Kidney epithelial cell (primary cell): Measurements from ENCODE around the gene EXOC3L2. TPM values are rescaled to one million over a fixed set of nuclear protein-coding genes. Genes with fewer than 3 reads are reported as not detected.

Source experiments
- DNase-seq: peaks from one replicate; pipeline ENCODE4 v3.0.0-alpha.2; 2010; ENCODE audit warnings: low read depth
- H3K27me3 ChIP-seq: 2 replicates; pipeline ENCODE4 v1.6.0; 2011; ENCODE audit warnings: low read length; ENCODE audit not compliant: control insufficient read depth, insufficient read depth
- H3K36me3 ChIP-seq: 2 replicates; pipeline ENCODE4 v1.5.1; 2011; ENCODE audit warnings: low read length; ENCODE audit not compliant: control insufficient read depth, insufficient read depth
- H3K4me3 ChIP-seq: 2 replicates; pipeline ENCODE4 v1.5.1; 2011; ENCODE audit warnings: low read depth, mild to moderate bottlenecking, control low read depth, low read length
- total RNA-seq: library from RNA; depleted of rRNA; stranded (reverse); fragments of >200 nt; gene quantifications from 2 replicates; pipeline ENCODE4 v1.2.3, GENCODE V29; 2015
- TF ChIP-seq, protein P1 (sequence below): IDR thresholded peaks from 2 replicates; pipeline ENCODE4 v1.5.1; 2011; ENCODE audit warnings: mild to moderate bottlenecking, moderate library complexity, low read length, control low read depth, inconsistent platforms; ENCODE audit not compliant: insufficient read depth, poor library complexity, severe bottlenecking

The EXOC3L2 gene
- total RNA-seq = 0.27 TPM in 1 of 2 replicates, not detected in the other

DNA sequence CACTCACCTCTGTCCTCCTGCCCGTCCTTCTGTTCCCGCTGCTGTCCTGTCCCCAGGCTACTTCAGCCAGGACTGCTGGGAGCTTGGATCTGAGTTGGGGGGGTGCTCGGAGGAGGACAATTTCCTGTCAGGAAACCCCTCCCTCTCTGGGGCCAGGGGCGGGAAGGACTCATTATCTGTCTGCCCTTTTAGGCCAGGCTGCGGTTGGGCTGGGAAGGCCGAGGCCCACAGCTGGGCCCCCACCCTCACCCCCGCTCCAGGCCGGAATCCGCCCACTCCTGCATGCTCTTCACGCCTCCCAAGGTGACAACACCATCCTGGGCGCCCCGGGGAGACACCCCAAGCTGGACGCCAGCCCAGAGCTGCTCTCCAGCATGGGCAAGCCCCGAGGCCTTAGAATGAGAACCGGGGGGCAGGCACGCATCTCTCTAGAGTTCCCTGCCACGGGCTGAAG, at the start of gene EXOC3L2:
EXOC3L2 (minus strand) TSS at position 74 of the 454 bp plus-strand sequence. CDS start 6,362 bp downstream, outside the sequence.
- peaks cover 4% of the 10 kb centered on the region for H3K27me3 ChIP-seq
- DNase-seq = no peak
- TF ChIP-seq, protein P1, sequence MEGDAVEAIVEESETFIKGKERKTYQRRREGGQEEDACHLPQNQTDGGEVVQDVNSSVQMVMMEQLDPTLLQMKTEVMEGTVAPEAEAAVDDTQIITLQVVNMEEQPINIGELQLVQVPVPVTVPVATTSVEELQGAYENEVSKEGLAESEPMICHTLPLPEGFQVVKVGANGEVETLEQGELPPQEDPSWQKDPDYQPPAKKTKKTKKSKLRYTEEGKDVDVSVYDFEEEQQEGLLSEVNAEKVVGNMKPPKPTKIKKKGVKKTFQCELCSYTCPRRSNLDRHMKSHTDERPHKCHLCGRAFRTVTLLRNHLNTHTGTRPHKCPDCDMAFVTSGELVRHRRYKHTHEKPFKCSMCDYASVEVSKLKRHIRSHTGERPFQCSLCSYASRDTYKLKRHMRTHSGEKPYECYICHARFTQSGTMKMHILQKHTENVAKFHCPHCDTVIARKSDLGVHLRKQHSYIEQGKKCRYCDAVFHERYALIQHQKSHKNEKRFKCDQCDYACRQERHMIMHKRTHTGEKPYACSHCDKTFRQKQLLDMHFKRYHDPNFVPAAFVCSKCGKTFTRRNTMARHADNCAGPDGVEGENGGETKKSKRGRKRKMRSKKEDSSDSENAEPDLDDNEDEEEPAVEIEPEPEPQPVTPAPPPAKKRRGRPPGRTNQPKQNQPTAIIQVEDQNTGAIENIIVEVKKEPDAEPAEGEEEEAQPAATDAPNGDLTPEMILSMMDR = no peak
- no peaks in the 10 kb centered on the region for H3K36me3 ChIP-seq
- H3K4me3 ChIP-seq = no peak within 1 kb of the TSS

DNA sequence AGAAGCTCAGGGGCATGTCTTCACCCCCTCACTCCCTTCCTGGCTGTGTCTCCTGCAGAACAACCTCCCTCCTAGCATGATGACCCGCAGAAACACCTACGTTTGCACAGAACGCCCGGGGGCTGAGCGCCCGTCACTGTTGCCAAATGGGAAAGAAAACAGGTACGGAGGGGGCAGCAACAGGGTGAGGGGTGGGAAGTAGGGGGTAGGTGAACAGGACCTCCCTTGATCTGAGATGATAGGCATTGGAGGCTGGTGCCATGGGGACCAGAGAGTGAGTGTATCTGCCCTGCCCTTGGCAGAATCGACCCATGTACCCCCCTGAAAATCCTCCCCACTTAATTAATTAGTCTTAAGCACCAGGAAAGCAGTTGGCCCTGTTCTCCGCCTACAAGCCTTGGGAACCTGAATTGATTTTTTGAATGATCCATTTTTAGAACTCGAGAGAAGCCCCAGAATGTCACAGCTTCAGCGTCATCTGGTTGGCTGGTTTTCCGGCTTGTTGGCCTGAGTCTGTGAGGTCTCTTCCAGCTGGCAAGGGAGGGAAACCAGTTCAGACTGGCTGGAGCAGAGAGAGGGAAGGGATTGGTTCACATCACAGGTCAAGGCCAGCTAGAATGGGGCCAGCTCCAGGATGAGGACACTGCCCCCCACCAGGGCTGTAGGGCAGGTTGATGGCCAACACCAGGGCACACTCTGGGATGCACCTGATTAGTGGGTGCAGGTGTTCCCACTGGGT, 49.3 kb upstream of the EXOC3L2 start:
- Histone ChIP-seq H3K36me3 (no peaks in the 10 kb centered on the region), H3K27me3 (no peaks in the 10 kb centered on the region), H3K4me3 (no peak overlapping the region)
- DNase-seq = no peak
- TF ChIP-seq, protein P1 = no peak

DNA sequence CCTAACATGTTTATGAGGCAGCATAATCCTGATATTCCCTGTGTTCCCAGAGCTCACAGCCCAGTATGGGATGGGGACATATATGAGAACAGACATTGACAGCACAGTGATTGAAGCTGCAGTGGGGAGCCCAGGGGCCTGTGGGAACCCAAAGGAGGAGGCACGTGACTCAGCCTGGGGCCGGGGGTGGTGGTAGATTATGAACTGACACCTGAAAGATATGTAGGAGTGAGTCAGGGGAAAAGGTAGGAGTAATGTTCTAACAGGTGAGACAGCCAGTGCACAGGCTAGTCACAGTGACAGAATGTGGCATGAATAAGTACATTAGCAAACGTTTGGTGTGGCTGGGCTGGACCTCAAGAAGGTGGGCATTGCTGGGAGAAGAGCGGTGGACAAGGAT, 48.5 kb upstream of the EXOC3L2 start:
- H3K4me3 ChIP-seq = no peak overlapping the region
- no peaks in the 10 kb centered on the region for H3K36me3 ChIP-seq
- H3K27me3 ChIP-seq = no peaks in the 10 kb centered on the region
- no peak for DNase-seq
- TF ChIP-seq, protein P1 = no peak

DNA sequence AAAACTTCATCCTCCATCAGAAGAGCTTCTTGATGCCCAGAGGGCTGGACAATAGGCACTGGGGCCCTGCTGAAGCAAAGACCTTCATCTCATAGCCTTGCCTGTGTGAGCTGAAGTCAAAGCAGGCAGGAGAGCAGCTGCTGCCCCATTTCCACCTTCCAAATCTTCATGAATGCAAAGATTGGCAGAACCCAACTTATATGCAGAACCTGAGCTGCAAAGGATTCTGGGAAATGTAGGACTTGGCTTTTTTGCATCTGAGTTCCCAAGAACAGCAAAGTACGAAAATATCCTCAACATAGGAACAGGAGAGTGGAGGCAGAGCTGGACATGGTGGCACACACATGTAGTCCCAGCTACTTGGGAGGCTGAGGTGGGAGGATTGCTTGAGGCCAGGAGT, 46.6 kb upstream of the EXOC3L2 start:
- Histone ChIP-seq H3K4me3 (no peak overlapping the region), H3K27me3 (no peaks in the 10 kb centered on the region), H3K36me3 (no peaks in the 10 kb centered on the region)
- DNase-seq = no peak
- TF ChIP-seq, protein P1 = no peak

DNA sequence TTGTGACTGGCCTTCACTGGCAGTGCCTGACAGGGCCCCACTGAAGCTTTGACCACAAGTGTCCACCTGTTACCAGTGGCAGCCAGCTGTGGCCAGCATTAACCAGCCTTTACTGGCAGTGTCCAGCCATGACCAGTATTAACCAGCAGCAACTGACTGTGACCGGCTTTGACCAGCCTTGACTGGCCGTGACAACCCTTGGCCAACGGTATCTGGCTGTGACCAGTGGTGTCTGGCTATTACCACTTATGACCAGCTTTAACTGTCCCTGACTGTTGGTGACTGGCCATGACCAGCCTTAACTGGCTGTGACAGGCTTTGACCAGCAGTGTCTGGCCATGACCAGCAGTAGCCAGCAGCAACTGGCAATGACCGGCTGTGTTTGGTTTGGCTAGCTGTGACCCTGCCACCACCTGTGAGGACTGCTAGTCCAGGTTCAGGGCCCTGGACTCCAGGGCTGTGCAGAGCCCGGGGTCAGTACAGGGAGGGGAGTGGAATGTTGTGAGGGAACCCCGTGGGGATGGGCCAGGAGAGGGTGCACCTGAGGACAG, 45.2 kb upstream of the EXOC3L2 start:
- H3K4me3 ChIP-seq = no peak overlapping the region
- no peak for DNase-seq
- H3K27me3 ChIP-seq = no peaks in the 10 kb centered on the region
- H3K36me3 ChIP-seq = no peaks in the 10 kb centered on the region
- TF ChIP-seq, protein P1 = no peak
